Lung microvascular endothelial cell (primary cell): ENCODE measurements around the gene KIF16B. TPM values are rescaled to one million over a fixed set of nuclear protein-coding genes. Genes with fewer than 3 reads are reported as not detected.
"Not testable (repeated sequence)": the region's sequence is repeated elsewhere in the genome, so short reads cannot be mapped to it uniquely, and the experiment has no call there.

ENCODE experiments used
- DNase-seq, 2 donors: peaks; one replicate each; pipeline versions ENCODE4 v3.0.0 to v3.0.0-alpha.2; 2010; ENCODE audit warnings: low read depth in 2 of 2
- total RNA-seq: library from RNA; depleted of rRNA; stranded (reverse); fragments of >200 nt; gene quantifications from 2 replicates; pipeline ENCODE4 v1.2.1, GENCODE V29; 2014

The KIF16B gene
- total RNA-seq, 1 donor from 2014 or later, result 7.7 TPM

DNA sequence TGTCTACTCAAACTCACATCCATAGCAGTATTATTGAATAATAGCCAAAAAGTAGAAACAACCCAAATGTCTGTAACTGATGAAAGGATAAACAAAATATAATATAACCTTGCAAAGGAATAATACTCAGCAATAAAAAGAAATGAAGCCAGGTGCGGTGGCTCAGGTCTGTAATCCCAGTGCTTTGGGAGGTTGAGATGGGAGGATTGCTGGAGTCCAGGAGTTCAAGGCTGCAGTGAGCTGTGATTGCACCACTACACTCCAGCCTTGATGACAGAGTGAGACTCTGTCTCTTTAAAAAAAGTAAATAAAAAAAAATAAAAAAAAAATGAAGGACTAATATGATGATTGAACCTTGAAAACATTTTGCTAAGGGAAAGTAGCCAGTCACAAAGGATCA is 22.1 kb upstream of the KIF16B start:
- no peak for DNase-seq

DNA sequence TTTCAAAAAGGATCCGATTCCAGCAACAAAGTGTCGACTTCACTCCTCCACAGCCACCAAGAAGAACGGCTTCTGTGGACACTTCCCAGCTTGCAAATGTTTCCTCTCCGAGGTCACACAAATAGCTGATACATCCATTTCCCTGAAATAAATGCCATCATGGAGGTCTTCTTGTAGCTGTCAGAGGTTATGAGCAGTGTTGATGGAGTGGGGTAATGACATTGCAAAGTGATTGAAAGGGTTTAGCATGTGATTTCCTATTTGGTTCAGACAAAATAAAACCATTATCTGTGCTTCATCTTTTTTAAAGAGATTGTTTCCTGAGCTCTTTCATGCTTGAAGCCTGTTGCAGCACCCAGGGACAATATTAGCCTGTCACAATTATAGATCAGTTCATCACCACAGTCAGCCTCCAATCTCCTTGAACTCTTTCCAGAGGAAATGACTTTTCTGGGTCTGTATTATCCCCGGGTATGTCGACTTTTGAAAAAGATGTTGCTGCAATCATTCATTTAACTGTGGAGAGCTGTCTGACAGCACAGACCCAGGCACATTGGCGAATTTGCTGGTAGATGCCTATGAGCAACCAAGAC is 16.9 kb upstream of the KIF16B start:
- DNase-seq, result peak in 1 of 2 donors; percentile 4

DNA sequence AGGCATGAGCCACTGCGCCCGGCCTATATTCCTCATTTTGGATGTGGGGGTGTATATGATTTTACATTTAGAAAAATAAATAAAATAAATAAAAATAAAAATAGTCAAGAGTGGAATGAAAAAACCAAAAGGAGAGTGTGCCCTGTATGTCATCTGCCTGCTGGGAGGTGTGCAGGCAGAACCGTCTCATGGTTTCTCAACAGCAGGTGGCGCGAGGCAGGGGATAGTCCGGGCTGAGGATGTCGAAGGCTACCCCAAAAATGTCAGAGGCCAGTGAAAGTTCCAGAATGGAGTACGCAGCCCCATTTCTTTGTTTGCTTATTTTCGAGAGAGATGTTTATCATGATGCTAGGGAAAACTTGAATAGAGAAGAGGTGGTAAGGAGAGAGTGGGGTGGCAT is 16.4 kb upstream of the KIF16B start:
- no peak for DNase-seq

- no peak for DNase-seq
These were observed 15.0 kb upstream of the KIF16B start for GRCh38 chr20:16588241-16588640.

DNA sequence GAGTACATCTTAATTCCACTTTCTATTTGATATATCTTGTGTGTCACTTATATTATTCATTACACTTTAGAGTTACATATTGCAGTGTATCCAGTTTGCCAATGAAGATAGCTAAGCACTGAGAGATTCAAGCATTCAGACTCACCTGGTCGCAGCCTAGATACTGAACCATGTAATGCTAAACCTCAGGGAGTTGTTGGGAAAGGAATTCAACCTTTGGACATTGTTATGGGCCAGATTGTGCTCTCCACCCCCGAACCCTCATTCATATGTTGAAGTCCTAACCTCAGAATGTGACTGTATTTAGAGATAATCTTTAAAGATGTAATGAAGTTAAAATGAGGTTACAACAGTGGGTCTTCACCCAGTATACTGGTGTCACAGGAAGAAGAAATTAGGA is 13.8 kb upstream of the KIF16B start:
- DNase-seq, result no peak

DNA sequence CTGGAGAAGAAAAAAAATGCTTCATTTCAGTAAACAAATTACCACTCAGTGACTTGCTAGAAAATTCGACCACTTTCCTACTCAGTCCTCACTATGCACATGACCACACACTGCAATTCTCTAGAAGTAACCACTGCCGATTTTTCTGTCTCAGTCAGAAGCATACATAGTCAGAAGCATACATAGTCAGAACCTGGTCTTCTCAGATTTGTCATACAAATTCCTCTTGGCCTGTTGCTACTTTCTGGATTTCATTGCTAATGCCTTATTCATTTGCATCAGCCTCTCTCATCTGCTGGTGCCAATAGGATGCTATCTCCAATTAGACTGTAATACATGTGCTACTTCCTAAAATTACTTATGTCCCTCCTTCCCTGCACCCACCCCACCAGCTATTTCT is 10.2 kb upstream of the KIF16B start:
- DNase-seq, result no peak

GRCh38 chr20:16581241-16581640 is 8.0 kb upstream of the KIF16B start:
- no peak for DNase-seq

DNA sequence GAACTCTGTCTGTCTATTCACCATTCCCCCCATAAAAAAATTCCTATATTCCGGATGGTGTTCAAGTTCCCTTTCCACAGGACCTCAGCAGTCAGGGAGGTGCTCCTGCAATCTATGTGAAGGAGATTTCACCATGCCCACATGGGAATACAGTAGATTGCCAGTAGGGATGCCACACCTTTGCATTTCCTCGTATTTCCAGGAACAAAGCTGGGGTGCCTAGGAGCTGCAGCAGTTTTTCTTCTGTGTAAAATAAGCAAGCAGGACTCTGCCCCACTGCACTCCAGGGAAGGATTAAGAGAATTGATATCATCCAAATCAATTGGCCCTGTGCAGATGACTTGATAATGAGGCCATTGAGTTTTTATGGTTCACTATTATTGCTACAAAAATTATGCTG is 7.4 kb upstream of the KIF16B start:
- DNase-seq, result no peak

- no peak for DNase-seq
These were observed 6.9 kb upstream of the KIF16B start for GRCh38 chr20:16580147-16580546.

DNA sequence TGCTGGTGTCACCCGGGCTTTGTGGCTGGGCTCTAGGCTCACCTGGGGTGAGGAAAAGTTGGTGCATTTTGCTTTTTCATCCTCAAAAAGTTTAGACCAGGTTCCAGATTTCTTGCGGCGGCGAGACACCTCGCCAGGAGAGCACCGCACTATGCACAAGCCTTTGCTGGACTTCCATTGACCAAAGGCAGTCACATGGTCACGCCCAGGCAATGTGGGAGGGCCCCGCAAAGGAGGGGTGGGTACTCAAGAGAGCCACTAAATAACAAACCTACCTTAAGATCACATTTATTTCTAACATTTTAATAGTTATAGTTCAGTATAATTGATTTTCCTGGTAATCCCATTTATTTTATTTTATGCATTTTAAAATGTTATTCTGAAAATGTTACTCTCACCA is 3.0 kb upstream of the KIF16B start:
- DNase-seq, result no peak

- no peak for DNase-seq
These were observed 2.3 kb upstream of the KIF16B start for GRCh38 chr20:16575390-16576140.

DNA sequence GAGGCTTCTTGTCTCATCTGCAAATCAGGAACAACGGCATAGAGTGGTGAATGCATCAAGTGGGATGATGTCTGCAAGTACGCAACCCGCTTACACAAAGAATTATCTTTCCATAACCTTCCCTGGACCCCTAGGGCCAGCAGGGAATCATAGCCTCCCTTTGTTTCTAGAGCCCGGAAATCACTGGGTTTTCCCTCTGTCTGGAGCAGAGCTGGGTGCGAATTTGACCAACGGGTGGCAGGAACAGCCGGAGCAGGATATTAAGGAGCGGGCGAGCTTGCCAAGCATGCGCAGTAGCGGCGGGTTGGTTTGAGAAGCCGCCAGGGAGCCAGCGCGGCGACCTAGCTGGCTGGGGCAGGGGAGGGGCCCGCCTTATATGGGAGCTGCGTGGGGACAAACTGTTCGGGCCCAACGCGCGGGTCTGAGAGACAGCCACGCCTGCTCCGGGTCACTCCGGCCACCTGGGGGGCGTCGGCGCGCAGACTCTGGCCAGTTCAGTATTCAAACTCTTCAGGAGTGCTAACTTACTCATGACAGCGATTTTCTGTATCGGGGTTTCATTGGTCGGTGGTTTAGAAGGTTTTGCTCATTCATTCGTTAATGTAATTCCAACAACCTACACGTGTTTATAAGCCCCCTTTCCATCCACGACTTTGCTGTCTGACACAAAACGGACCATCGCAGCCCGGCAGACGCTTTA is 1.6 kb upstream of the KIF16B start:
- DNase-seq, result peak; percentile 59 to 82

- no peak for DNase-seq
These were observed 1.9 kb downstream of the KIF16B start for GRCh38 chr20:16571333-16571732.

- no peak for DNase-seq
These were observed 3.7 kb downstream of the KIF16B start for GRCh38 chr20:16569246-16570153.

- DNase-seq, result no peak
These were observed 7.2 kb downstream of the KIF16B start for GRCh38 chr20:16566080-16566479.

- not testable (repeated sequence) for DNase-seq
These were observed 9.2 kb downstream of the KIF16B start for GRCh38 chr20:16564079-16564478.

- DNase-seq, result peak in 1 of 2 donors; percentile 9
These were observed 10.0 kb downstream of the KIF16B start for GRCh38 chr20:16563066-16563806.

- no peak for DNase-seq
These were observed 11.0 kb downstream of the KIF16B start for GRCh38 chr20:16562259-16562658.

- DNase-seq, result no peak
These were observed 12.6 kb downstream of the KIF16B start for GRCh38 chr20:16560661-16561060.

DNA sequence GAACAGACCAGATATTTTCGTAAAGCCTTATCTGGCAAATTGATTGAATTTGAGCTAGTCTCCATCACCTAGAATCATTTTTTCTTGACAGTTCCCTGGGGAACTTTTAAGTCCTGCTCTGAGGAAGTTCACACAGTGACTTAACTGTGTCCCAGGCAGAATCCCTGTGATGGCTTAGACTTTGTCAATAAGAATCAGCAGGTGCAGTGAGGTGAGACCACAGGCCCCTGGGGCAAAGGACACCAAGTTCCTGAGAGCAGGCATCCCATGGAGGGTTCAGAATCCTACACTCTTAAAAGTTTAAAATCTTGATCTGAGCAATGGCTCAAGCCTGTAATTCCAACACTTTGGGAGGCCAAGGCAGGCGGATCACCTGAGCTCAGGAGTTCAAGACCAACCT is 13.0 kb downstream of the KIF16B start:
- no peak for DNase-seq

- no peak for DNase-seq
These were observed 16.9 kb downstream of the KIF16B start for GRCh38 chr20:16556301-16556700.
